Upper lobe of right lung (tissue), 1 donor: ENCODE measurements around the gene KRTAP12-2. TPM values are rescaled to one million over a fixed set of nuclear protein-coding genes. Genes with fewer than 3 reads are reported as not detected.

Source experiments
- ATAC-seq: fragments of 200-7000 bp; cut with Tn5 transposase; one replicate; pipeline ENCODE4 v1.9.1; 2020; ENCODE audit warnings: mild to moderate bottlenecking, moderate library complexity
- DNase-seq: peaks from one replicate; pipeline ENCODE4 v3.0.0-alpha.2; 2020
- H3K27ac ChIP-seq: fragments of 200-600 bp; one replicate; pipeline ENCODE4 v1.8.0; 2022
- H3K27me3 ChIP-seq: fragments of 200-600 bp; one replicate; pipeline ENCODE4 v1.8.0; 2022; ENCODE audit warnings: mild to moderate bottlenecking
- H3K36me3 ChIP-seq: fragments of 200-600 bp; one replicate; pipeline ENCODE4 v1.8.0; 2022
- H3K4me1 ChIP-seq: fragments of 200-600 bp; one replicate; pipeline ENCODE4 v1.8.0; 2022
- H3K4me3 ChIP-seq: fragments of 200-600 bp; one replicate; pipeline ENCODE4 v1.8.0; 2022; ENCODE audit warnings: mild to moderate bottlenecking
- H3K9me3 ChIP-seq: fragments of 200-600 bp; one replicate; pipeline ENCODE4 v1.8.0; 2022
- intact Hi-C: fragments of 100-400 bp; cut with DNase I; formaldehyde crosslinking; loops from one replicate; pipeline ENCODE4 v1.11.0; 2022
- long read RNA-seq: library from polyadenylated mRNA; unstranded; transcript quantifications from one replicate; pipeline ENCODE4 v2.0.0, GENCODE V29; 2021
- total RNA-seq: library from RNA; stranded (reverse); fragmentation: NEBNext Ultra II Directional; extraction: Animal tissue kit (Norgen Biotek cat#: 25700); gene quantifications from one replicate; pipeline ENCODE4 v1.2.1, GENCODE V29; 2021
- TF ChIP-seq, protein P1 (sequence below): fragments of 200-600 bp; IDR thresholded peaks from one replicate; pipeline ENCODE4 v1.8.0; 2022; ENCODE audit warnings: antibody characterized with exemption
- donor health status: DM: no; HTN: yes; CAD: no; lungs with severe emphysema.

KRTAP12-2 gene, protein sequence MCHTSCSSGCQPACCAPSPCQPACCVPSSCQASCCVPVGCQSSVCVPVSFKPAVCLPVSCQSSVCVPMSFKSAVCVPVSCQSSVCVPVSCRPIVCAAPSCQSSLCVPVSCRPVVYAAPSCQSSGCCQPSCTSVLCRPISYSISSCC
- total RNA-seq, result not detected
- long read RNA-seq, result 0 reads

DNA sequence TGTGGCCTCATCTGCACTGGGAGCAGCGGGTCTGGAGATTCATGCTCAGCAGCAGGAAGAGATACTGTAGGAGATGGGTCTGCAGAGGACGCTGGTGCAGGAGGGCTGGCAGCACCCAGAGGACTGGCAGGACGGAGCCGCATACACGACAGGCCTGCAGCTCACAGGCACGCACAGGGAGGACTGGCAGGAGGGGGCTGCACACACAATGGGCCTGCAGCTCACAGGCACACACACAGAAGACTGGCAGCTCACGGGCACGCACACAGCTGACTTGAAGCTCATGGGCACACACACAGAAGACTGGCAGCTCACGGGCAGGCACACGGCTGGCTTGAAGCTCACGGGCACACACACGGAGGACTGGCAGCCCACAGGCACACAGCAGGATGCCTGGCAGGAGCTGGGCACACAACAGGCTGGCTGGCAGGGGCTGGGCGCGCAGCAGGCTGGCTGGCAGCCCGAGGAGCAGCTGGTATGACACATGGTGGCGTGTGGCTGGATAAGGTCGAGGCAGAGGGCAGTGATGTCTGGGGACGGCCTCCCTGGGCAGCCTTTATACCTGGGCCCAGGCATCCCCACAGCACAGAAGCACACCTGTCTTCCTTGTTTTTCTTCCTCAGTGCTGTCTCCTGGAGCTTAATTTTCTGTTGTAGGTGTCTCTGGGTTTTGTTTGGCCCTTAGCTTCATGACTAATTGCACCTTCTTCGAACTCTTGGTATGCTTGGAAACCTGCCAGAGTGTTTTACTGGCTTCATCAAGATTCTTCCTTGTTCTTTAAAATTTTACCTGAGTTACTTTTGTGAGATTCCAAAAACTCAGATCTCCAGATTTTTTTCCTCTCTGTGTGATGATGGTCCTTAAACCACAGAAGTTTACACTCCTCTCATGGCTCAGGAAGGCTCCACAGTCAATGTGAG, at the start of gene KRTAP12-2:
KRTAP12-2 (minus strand) TSS at position 527 of the 920 bp plus-strand sequence; CDS start at position 486, 41 bp downstream.
- DNase-seq (no peak), ATAC-seq (no peak)
- no peaks in the 10 kb centered on the region for H3K36me3 ChIP-seq
- no peaks in the 10 kb centered on the region for H3K4me1 ChIP-seq
- H3K4me3 ChIP-seq, result no peak within 1 kb of the TSS
- intact Hi-C loops, result no loop called here
- H3K9me3 ChIP-seq, result no peaks in the 10 kb centered on the region
- TF ChIP-seq, protein P1, sequence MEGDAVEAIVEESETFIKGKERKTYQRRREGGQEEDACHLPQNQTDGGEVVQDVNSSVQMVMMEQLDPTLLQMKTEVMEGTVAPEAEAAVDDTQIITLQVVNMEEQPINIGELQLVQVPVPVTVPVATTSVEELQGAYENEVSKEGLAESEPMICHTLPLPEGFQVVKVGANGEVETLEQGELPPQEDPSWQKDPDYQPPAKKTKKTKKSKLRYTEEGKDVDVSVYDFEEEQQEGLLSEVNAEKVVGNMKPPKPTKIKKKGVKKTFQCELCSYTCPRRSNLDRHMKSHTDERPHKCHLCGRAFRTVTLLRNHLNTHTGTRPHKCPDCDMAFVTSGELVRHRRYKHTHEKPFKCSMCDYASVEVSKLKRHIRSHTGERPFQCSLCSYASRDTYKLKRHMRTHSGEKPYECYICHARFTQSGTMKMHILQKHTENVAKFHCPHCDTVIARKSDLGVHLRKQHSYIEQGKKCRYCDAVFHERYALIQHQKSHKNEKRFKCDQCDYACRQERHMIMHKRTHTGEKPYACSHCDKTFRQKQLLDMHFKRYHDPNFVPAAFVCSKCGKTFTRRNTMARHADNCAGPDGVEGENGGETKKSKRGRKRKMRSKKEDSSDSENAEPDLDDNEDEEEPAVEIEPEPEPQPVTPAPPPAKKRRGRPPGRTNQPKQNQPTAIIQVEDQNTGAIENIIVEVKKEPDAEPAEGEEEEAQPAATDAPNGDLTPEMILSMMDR, result no peak
- H3K27ac ChIP-seq, result no peak within 1 kb of the TSS
- H3K27me3 ChIP-seq, result no peaks in the 10 kb centered on the region

DNA sequence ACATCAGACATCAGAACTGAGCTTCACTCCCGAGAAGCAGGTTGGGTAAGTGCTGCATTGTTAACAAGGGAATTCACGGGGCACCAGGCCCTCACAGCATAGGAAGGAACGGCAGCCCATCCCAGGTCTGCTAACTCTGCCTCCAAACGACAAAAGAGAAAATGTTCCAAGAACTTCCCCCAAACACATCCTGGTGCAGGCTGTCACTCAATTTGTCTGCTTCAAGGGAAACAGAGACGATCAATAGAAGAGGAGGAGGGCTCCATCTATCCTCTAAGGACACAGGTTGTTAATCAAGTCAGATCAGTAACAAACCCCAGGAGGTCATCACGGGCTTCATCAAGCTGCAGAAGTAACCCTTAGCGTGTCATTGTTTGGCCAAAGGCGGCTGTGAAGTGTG, 48.2 kb upstream of the KRTAP12-2 start:
- H3K4me1 ChIP-seq, result peaks cover 3% of the 10 kb centered on the region
- no peak overlapping the region for H3K27ac ChIP-seq
- no peak for ATAC-seq
- no peaks in the 10 kb centered on the region for H3K9me3 ChIP-seq
- TF ChIP-seq, protein P1, result no peak
- DNase-seq, result no peak
- H3K36me3 ChIP-seq, result no peaks in the 10 kb centered on the region
- intact Hi-C loops, result no loop called here
- no peak overlapping the region for H3K4me3 ChIP-seq
- peaks cover 38% of the 10 kb centered on the region for H3K27me3 ChIP-seq

DNA sequence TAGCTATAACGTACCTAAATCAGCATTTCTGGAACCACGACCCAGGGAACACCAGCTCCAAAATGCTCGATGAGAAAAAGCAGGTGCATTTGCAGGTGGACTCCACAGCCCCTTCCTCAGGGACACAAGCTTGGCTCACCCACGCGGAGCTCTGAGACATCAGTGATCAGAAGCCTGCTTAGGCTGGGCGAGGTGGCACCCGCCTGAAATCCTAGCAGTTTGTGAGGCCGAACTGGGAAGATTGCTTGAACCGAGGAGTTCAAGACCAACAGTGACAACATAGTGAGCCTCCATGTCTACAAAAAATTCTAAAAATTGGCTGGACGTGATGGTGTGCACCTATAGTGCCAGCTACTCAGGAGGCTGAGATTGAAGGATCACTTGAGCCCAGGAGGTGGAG, 47.1 kb upstream of the KRTAP12-2 start:
- intact Hi-C loops, result no loop called here
- Histone ChIP-seq H3K36me3 (no peaks in the 10 kb centered on the region), H3K27ac (no peak overlapping the region), H3K9me3 (no peaks in the 10 kb centered on the region), H3K4me1 (peaks cover 8% of the 10 kb centered on the region), H3K4me3 (no peak overlapping the region), H3K27me3 (peaks cover 49% of the 10 kb centered on the region)
- TF ChIP-seq, protein P1, result no peak
- no peak for ATAC-seq
- no peak for DNase-seq

DNA sequence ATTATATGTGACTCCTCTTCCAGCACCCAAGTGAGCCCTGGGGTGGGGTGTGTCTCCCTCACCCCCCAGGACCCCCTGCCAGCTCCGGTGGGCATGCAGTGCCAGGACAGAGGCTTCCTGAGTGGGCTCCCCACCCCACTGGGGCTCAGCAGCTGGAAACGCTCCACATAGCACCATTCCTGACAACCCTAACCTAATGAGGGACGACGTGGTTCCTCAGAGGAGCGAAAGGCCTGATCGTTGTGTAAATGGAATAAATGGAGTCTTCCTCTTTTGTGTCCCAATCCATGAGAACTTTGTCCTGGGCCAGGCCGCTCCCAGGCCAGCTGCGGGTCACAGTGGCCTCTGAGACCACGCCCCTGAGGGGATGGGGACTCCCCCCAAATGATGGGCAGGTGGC, 46.4 kb upstream of the KRTAP12-2 start:
- ATAC-seq (no peak), DNase-seq (peak; percentile 32)
- H3K27me3 ChIP-seq, result peaks cover 56% of the 10 kb centered on the region
- TF ChIP-seq, protein P1, result no peak
- H3K4me1 ChIP-seq, result peaks cover 8% of the 10 kb centered on the region
- intact Hi-C loops, result no loop called here
- H3K9me3 ChIP-seq, result no peaks in the 10 kb centered on the region
- H3K36me3 ChIP-seq, result no peaks in the 10 kb centered on the region
- H3K4me3 ChIP-seq, result no peak overlapping the region
- no peak overlapping the region for H3K27ac ChIP-seq

DNA sequence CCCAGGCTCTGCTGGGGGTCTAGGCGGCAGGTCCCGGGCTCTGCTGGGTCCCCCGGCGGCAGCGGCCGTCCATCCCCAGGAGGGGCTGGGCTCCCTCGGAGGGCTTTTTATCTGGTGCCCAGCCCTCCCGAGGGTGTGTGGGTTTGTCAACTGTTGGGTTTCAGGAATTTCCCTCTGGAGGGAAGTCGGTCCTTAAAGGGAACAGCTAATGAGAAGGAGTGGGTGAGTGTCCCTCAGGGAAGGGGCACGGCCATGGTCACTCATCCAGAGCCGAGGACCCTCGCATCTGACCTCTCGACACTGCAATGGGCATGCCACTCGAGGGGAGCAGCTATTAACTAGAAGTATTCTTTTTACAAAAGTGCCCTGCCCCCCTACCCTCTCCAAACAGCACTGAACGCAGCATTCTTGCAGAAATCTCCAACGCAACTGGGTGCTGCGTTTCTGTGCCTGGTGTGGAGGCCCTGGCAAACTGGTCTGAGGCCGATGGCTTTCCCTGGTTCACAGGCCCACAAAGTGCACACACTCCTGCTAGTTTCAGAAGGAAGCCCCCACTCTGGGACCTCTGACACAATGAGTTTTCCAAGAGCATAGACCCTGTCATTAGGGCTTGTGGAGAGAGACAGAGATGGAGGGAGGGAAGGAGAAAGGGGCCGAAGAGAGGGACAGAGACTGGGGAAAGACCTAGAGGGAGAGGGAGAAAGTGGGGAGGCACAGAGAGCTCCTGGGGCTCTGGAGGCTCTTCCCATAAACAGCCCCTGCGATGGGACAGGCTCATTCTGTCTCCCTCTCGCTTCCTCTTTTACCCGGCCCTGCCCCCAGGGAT, 45.7 kb upstream of the KRTAP12-2 start:
- Histone ChIP-seq H3K27ac (no peak overlapping the region), H3K4me1 (peaks cover 8% of the 10 kb centered on the region), H3K36me3 (no peaks in the 10 kb centered on the region), H3K27me3 (peaks cover 59% of the 10 kb centered on the region), H3K9me3 (no peaks in the 10 kb centered on the region), H3K4me3 (no peak overlapping the region)
- no peak for ATAC-seq
- DNase-seq, result peak; percentile 3
- intact Hi-C loops, result no loop called here
- TF ChIP-seq, protein P1, result no peak
